Neural crest cell (in vitro differentiated cells): ENCODE results near the gene COX7B2. TPM values are rescaled to one million over a fixed set of nuclear protein-coding genes. Genes with fewer than 3 reads are reported as not detected.

Experiments used
- DNase-seq: peaks from one replicate; pipeline ENCODE4 v3.0.0; 2021; ENCODE audit warnings: low read depth, mixed read lengths, low spot score
- H3K27ac Mint-ChIP-seq: one replicate; pipeline ENCODE4 v1.8.0; 2021; ENCODE audit warnings: mild to moderate bottlenecking, mixed read lengths; ENCODE audit not compliant: unreplicated experiment
- H3K27me3 Mint-ChIP-seq: 2 replicates; pipeline ENCODE4 v1.8.0; 2021; ENCODE audit warnings: low read depth, mild to moderate bottlenecking, mixed read lengths
- H3K36me3 Mint-ChIP-seq: 2 replicates; pipeline ENCODE4 v1.8.0; 2021; ENCODE audit warnings: low read depth, mild to moderate bottlenecking, mixed read lengths
- H3K4me1 Mint-ChIP-seq: 2 replicates; pipeline ENCODE4 v1.8.0; 2021; ENCODE audit warnings: mixed read lengths
- H3K4me3 Mint-ChIP-seq: one replicate; pipeline ENCODE4 v1.8.0; 2021; ENCODE audit warnings: mild to moderate bottlenecking, mixed read lengths
- H3K9me3 Mint-ChIP-seq: 2 replicates; pipeline ENCODE4 v1.8.0; 2021; ENCODE audit warnings: mixed read lengths
- long read RNA-seq: library from polyadenylated mRNA; unstranded; transcript quantifications from one replicate; pipeline ENCODE4 v2.0.0, GENCODE V29; 2020
- total RNA-seq: library from RNA; stranded (reverse); gene quantifications from 2 replicates; pipeline ENCODE4 v1.2.1, GENCODE V29; 2021
- TF ChIP-seq, protein P1 (sequence below): fragments of 200-600 bp; sonication (generic); conservative IDR thresholded peaks from 2 replicates; pipeline ENCODE4 v1.5.0; 2021; ENCODE audit warnings: antibody characterized with exemption, mild to moderate bottlenecking

Gene COX7B2, protein sequence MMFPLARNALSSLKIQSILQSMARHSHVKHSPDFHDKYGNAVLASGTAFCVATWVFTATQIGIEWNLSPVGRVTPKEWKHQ
- total RNA-seq: not detected in 2 replicates
- long read RNA-seq: 0 reads

DNA sequence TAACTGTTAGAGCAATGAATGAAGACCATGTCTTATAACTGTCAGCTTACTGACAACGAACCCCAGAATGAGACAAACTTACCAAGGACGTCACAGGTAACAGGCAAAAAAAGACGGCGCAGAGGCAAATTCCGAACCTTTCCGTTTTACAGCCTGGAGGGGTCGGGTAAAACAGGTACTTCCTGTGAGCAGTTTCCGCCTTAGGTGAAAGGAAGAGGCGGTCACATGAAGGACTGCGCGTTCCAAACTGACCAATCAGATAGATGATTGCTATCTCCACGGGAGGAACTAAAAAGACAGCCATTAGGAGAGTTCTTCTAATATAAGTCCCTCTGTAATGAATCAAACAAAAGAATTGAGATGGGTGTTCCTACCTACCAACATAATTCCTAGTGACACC lies at the start of gene COX7B2:
Gene COX7B2, minus strand, starts transcription at position 168 of the 400 bp plus-strand sequence. CDS start 174,053 bp downstream, outside the sequence.
- DNase-seq: no peak
- H3K27me3 Mint-ChIP-seq: peaks cover 3% of the 10 kb centered on the region
- no peak within 1 kb of the TSS for H3K27ac Mint-ChIP-seq
- H3K4me3 Mint-ChIP-seq: no peak within 1 kb of the TSS
- H3K4me1 Mint-ChIP-seq: no peaks in the 10 kb centered on the region
- H3K36me3 Mint-ChIP-seq: no peaks in the 10 kb centered on the region
- TF ChIP-seq, protein P1, sequence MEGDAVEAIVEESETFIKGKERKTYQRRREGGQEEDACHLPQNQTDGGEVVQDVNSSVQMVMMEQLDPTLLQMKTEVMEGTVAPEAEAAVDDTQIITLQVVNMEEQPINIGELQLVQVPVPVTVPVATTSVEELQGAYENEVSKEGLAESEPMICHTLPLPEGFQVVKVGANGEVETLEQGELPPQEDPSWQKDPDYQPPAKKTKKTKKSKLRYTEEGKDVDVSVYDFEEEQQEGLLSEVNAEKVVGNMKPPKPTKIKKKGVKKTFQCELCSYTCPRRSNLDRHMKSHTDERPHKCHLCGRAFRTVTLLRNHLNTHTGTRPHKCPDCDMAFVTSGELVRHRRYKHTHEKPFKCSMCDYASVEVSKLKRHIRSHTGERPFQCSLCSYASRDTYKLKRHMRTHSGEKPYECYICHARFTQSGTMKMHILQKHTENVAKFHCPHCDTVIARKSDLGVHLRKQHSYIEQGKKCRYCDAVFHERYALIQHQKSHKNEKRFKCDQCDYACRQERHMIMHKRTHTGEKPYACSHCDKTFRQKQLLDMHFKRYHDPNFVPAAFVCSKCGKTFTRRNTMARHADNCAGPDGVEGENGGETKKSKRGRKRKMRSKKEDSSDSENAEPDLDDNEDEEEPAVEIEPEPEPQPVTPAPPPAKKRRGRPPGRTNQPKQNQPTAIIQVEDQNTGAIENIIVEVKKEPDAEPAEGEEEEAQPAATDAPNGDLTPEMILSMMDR: no peak
- peaks cover 3% of the 10 kb centered on the region for H3K9me3 Mint-ChIP-seq

DNA sequence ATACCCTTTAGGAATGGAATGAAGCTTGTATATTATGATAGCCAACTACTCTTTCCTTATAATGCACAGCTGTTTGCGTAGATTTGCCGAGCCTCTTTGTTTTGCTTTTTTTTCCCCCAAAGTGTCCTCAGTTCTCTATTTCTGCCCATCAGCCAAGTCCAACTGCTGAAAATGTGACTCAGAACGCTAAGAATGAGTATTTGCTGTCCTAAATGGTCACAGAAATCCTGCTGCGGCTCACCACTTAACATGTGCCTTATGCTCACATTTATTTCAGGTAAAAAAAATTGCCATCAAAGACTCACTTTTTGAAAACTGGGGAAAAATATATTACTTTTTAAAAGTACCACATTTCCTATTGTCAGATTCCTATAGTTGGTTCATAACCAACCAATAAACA lies 47.4 kb upstream of the COX7B2 start:
- H3K36me3 Mint-ChIP-seq: no peaks in the 10 kb centered on the region
- no peak for DNase-seq
- TF ChIP-seq, protein P1: no peak
- H3K27me3 Mint-ChIP-seq: peaks cover 68% of the 10 kb centered on the region
- no peak overlapping the region for H3K27ac Mint-ChIP-seq
- no peak overlapping the region for H3K4me3 Mint-ChIP-seq
- H3K4me1 Mint-ChIP-seq: no peaks in the 10 kb centered on the region
- no peaks in the 10 kb centered on the region for H3K9me3 Mint-ChIP-seq

DNA sequence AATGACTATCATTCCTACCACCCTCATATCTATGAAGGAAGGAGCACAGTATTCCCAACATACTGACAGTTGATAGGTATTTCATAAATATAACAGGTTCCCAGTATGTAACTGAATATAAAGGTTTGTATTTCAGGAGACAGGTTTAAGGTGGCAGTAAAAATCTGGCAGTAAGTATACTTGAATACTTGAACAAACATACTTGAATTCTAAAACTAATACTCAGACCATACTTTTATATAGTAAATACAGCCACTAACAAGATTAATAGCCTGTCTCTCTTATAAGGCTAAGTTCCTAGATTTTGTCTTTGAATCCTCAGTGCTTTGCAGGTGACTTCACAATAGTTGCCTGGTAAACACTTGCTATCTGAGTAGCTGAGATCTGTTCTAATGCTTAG lies 46.6 kb upstream of the COX7B2 start:
- no peaks in the 10 kb centered on the region for H3K9me3 Mint-ChIP-seq
- H3K4me1 Mint-ChIP-seq: no peaks in the 10 kb centered on the region
- no peak for DNase-seq
- TF ChIP-seq, protein P1: no peak
- H3K4me3 Mint-ChIP-seq: no peak overlapping the region
- no peak overlapping the region for H3K27ac Mint-ChIP-seq
- H3K36me3 Mint-ChIP-seq: no peaks in the 10 kb centered on the region
- peaks cover 60% of the 10 kb centered on the region for H3K27me3 Mint-ChIP-seq

DNA sequence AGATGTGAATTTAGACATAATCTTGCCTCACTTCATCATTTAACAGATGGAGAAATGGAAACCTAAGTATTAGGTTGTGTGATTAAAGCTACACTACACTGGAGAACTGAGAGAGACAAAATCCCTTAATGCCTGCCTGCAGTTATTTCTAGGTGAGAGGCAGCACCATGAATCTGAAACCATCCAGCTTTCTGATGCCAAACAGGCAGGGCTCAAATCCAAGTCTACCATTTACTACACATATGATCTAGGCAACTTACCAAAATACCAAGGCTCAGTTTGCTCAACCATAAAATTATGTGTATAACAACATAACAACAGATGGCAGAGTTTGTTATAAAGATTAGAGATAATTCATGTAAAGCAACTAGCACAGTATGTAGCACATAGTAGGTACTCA lies 45.6 kb upstream of the COX7B2 start:
- H3K4me3 Mint-ChIP-seq: no peak overlapping the region
- DNase-seq: no peak
- no peaks in the 10 kb centered on the region for H3K9me3 Mint-ChIP-seq
- no peaks in the 10 kb centered on the region for H3K4me1 Mint-ChIP-seq
- TF ChIP-seq, protein P1: no peak
- no peak overlapping the region for H3K27ac Mint-ChIP-seq
- H3K36me3 Mint-ChIP-seq: no peaks in the 10 kb centered on the region
- H3K27me3 Mint-ChIP-seq: peaks cover 60% of the 10 kb centered on the region

DNA sequence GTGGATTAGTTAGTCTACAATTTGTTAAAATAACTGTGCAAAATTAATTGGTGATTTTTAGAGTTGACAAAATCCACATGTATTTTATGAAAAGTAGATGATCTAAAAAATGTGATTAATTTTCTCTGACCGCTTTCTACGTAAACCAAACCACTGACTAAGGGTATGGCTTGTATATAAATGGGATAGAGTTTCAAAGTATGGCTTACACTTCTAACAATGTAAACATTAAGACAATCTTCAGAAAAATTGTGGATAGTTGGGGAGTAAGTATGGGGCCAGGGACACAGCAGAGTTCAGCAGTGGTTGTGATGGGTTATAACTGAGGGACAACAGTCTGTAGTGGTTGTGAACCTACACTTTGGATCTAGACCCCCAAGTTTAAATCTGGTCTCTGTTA lies 44.5 kb upstream of the COX7B2 start:
- H3K9me3 Mint-ChIP-seq: no peaks in the 10 kb centered on the region
- TF ChIP-seq, protein P1: no peak
- peaks cover 52% of the 10 kb centered on the region for H3K27me3 Mint-ChIP-seq
- no peak overlapping the region for H3K27ac Mint-ChIP-seq
- H3K4me3 Mint-ChIP-seq: no peak overlapping the region
- no peaks in the 10 kb centered on the region for H3K4me1 Mint-ChIP-seq
- no peak for DNase-seq
- no peaks in the 10 kb centered on the region for H3K36me3 Mint-ChIP-seq
